ENCODE data around the gene TP53I13. TPM values are rescaled to one million over a fixed set of nuclear protein-coding genes. Genes with fewer than 3 reads are reported as not detected.

Gene TP53I13
- total RNA-seq, 1 donor from 2014 or later: 62.7 TPM

- H3K27me3 ChIP-seq (ENCODE audit: low read depth): no peaks in the 10 kb centered on the region
- H3K36me3 ChIP-seq: peaks cover 40% of the 10 kb centered on the region
- intact Hi-C loops (cut with DNase I): no loop called here
- no peak overlapping the region for H3K4me3 ChIP-seq
- no peak overlapping the region for H3K27ac ChIP-seq
- peaks cover 12% of the 10 kb centered on the region for H3K4me1 ChIP-seq
- H3K9me3 ChIP-seq: no peaks in the 10 kb centered on the region
- peak in 1 of 2 donors; percentile 39 for ATAC-seq
- no peak for TF ChIP-seq CTCF (IDR thresholded peaks at IDR 0.05)
- no peak for DNase-seq
These were observed 22.4 kb upstream of the TP53I13 start for GRCh38 chr17:29546085-29546484.

- Histone ChIP-seq H3K27me3 (ENCODE audit: low read depth) (no peaks in the 10 kb centered on the region), H3K36me3 (peaks cover 32% of the 10 kb centered on the region), H3K4me3 (no peak overlapping the region), H3K27ac (no peak overlapping the region), H3K4me1 (peaks cover 12% of the 10 kb centered on the region), H3K9me3 (no peaks in the 10 kb centered on the region)
- ATAC-seq: no peak
- intact Hi-C loops (cut with DNase I): no loop called here
- no peak for DNase-seq
- TF ChIP-seq CTCF (IDR thresholded peaks at IDR 0.05): no peak
These were observed 21.7 kb upstream of the TP53I13 start for GRCh38 chr17:29546830-29547229.

GRCh38 chr17:29549177-29549923 is 19.2 kb upstream of the TP53I13 start:
- ATAC-seq: peak in 1 of 2 donors; percentile 11
- peaks cover 7% of the 10 kb centered on the region for H3K36me3 ChIP-seq
- peaks cover 12% of the 10 kb centered on the region for H3K4me1 ChIP-seq
- intact Hi-C loops (cut with DNase I): no loop called here
- H3K27ac ChIP-seq: no peak overlapping the region
- TF ChIP-seq CTCF (IDR thresholded peaks at IDR 0.05): no peak
- H3K9me3 ChIP-seq: no peaks in the 10 kb centered on the region
- DNase-seq: no peak
- no peaks in the 10 kb centered on the region for H3K27me3 ChIP-seq (ENCODE audit: low read depth)
- H3K4me3 ChIP-seq: no peak overlapping the region

- Histone ChIP-seq H3K27ac (no peak overlapping the region), H3K4me3 (no peak overlapping the region), H3K4me1 (peaks cover 19% of the 10 kb centered on the region), H3K27me3 (ENCODE audit: low read depth) (no peaks in the 10 kb centered on the region), H3K9me3 (no peaks in the 10 kb centered on the region), H3K36me3 (no peaks in the 10 kb centered on the region)
- TF ChIP-seq CTCF (IDR thresholded peaks at IDR 0.05): no peak
- intact Hi-C loops (cut with DNase I): no loop called here
- no peak for DNase-seq
- peak in 1 of 2 donors; percentile 59 for ATAC-seq
These were observed 12.7 kb upstream of the TP53I13 start for GRCh38 chr17:29555840-29556239.

GRCh38 chr17:29557085-29557738 is 11.3 kb upstream of the TP53I13 start:
- DNase-seq (no peak), ATAC-seq (no peak)
- TF ChIP-seq CTCF (IDR thresholded peaks at IDR 0.05): no peak
- Histone ChIP-seq H3K27ac (no peak overlapping the region), H3K27me3 (ENCODE audit: low read depth) (no peaks in the 10 kb centered on the region), H3K9me3 (no peaks in the 10 kb centered on the region), H3K4me1 (peaks cover 33% of the 10 kb centered on the region), H3K36me3 (peaks cover 7% of the 10 kb centered on the region), H3K4me3 (no peak overlapping the region)
- intact Hi-C loops (cut with DNase I): no loop called here

Measured in lower lobe of right lung (tissue), 2 donors.